Activated CD4-positive, alpha-beta T cell treated with anti-CD3 and anti-CD28 coated beads for 48 hours (primary cell): ENCODE results near the gene SHISA6.

ENCODE experiments used
- DNase-seq: peaks from one replicate; pipeline ENCODE4 v3.0.0-alpha.2; 2020

The SHISA6 gene

GRCh38 chr17:11601661-11602060, 360.6 kb downstream of the SHISA6 start:
- no peak for DNase-seq

- DNase-seq, result no peak
These were observed 367.4 kb downstream of the SHISA6 start for GRCh38 chr17:11608396-11608795.

- no peak for DNase-seq
These were observed 370.1 kb downstream of the SHISA6 start for GRCh38 chr17:11610999-11611566.

GRCh38 chr17:11612956-11613355, 371.9 kb downstream of the SHISA6 start:
- DNase-seq, result no peak
